Activated CD4-positive, alpha-beta T cell treated with anti-CD3 and anti-CD28 coated beads for 48 hours (primary cell): ENCODE results near the gene ZXDC.

Experiments
- DNase-seq: peaks from one replicate; pipeline ENCODE4 v3.0.0-alpha.2; 2020

The ZXDC gene

GRCh38 chr3:126469479-126469878, 6.2 kb downstream of the ZXDC start:
- DNase-seq: no peak

DNA sequence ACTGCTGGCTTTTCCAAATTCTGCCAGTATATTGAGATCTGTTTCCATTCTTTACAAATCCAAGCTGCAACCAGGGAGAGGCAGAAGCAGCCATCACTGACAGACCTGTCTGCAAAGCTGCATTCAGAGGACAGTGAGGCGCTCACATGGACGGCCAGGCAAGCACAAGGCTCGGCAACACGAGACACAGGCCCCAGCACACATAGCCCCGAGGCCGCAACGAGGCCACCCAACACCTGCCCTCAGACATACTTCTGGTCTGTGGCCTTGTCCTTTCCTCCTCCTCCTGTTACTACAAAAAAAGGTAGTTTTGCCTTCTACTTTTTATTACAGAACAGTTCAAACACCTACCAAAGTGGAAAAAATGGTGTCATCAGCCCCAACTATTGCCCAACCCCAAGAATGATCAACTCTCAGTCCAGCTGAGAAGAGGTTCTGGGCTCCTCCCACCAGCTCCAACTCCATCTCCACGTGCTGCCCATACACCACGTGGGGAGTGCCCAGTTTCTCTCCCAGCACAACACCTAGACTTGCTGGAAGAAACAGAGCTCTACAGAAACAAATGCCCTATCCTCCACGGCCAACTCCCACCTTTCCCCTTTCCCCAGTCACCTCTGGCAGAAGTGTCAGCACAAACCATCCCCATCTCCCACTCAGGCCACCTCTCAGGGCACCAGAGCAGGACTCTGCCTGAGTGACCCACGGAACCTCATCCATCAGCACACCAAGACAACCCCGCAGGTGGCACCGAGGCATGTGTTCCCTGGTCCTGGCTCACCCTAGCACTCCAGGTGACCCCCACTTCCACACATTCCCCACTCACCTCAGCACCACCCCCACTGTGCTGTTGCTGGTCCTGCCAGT, 7.4 kb downstream of the ZXDC start:
- DNase-seq: no peak

DNA sequence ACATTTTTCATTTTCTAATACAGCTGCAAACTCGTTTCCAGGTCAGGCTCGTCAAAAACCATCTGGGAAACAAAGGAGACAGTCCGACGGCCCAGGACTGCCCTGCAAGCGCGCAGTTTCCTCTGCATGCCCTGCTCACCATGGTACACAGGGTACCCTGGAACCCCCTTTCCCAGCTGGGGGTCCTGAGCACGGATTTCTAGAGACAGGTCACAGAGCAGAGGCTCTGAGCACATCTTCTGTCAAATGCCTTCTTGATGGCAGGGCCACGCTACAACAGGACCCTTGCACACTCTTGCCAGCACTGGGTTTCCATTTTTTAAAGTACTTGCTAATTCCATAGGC, 8.1 kb downstream of the ZXDC start:
- no peak for DNase-seq

DNA sequence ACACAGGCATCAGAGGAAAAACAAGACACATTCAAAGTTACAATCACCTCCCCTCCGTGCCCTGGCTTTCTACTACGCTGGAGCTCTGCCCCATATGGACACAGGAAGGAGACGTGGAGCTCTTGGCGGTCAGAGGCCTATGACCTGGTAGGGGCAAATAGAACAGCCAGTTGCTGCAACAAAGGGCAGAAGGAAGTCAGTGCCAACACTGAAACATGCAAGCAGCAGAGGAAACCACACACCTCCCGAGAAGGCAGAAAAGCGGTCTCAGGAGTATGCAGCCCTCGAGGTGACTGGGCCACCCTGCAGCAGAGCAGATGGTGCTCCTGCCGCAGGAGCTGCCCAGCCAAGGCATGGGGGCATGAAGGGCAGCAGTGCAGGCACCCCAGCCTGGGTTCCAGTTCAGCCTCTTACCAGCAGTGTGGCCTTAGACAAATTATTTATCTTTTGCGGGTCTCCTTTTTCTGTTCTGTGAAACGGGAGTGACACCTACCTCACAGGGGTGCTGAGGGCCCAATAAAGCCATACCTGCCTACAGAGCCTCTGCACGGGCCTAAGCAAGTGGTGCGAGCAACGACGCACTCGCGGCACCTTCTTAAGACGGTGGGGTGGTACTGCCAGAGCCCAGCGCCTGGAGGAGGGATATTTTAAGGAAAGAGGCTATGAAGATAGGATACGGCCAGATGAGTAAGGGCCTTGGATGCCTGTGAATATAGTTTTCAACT, 8.6 kb downstream of the ZXDC start:
- no peak for DNase-seq

GRCh38 chr3:126465928-126466544, 9.7 kb downstream of the ZXDC start:
- DNase-seq: no peak

GRCh38 chr3:126464997-126465396, 10.7 kb downstream of the ZXDC start:
- no peak for DNase-seq

- no peak for DNase-seq
Observed at GRCh38 chr3:126464494-126464893, 11.2 kb downstream of the ZXDC start.

- DNase-seq: no peak
Observed at GRCh38 chr3:126464093-126464492, 11.6 kb downstream of the ZXDC start.

DNA sequence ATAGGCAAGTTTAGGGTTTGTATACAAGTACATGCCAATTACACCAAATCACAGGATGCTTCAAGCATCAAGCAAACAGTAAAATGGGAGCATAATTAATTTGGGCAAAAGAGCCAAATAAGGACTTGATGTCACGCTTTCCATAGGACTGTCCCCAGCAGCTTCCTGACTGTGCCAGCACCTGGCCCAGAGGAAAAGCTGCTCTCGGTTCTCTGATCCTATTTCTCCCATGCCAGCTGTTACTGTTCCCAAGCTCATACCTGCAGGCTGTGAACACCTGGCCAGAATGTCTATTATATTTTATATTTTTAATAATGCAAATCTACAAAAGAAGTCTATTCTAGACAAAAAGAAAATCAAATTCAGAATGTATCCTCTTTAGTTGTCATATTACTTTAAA, 12.2 kb downstream of the ZXDC start:
- DNase-seq: no peak

DNA sequence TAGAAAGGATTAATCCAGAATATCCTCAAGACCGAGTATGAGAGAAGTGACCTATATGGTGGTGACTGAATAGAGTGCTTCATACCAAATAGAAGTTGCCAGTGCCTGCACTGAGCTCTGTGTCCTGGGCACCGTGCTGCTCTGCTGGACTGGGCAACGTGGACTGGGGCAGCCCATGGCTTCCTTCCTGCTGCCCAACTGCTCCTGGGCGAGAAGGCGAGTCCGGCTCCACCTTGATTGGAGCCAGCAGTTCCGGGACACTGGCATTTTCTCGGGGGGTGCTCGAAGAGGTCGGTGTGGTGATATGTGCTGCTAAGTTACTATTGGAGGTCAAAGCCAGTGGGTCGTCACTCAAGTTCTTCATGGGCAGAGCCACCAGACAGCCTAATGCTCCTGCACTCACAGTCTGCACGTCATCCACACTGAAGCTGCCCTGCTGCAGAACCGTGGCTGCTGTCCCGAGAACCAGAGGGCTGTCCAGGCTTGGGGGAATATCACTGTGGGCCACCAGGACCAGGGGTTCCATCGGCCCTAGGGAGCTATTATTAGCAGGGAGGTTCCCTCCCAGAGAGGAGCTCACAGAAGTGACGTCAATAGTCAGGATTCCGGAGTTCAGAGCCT, 14.1 kb downstream of the ZXDC start:
- DNase-seq: no peak

- DNase-seq: no peak
Observed at GRCh38 chr3:126460381-126460780, 15.3 kb downstream of the ZXDC start.

GRCh38 chr3:126459763-126460127, 15.9 kb downstream of the ZXDC start:
- no peak for DNase-seq

DNA sequence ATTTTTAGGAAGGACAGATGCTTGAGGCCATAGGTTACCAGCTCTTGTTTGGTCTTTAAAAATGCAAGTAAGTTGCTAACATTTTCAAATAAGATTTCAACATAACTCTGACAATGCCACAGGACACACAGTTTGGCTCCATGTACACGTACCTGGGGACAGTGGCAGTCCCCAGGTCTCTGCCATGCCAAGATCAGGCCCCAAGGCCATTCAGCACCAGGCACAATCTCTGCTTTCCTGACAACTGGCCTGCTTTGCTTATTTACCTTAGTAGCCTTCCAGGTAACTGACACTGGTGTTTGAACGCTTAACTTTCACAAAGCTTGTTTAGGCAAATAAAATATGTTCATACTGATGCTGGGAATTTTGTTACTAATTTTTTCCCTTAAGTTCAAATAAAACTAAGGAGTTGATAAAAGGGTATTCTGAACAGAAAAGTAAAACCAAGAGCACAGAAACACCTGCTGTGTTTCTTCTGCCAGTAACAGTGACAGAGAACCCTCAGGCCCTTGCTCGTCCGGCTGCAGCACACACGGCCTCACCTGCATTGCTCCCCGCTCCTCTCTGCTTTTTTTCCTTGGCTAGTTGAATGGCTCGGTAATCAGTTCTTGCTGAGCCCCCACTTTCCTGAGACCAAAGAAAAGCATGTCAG, 16.5 kb downstream of the ZXDC start:
- DNase-seq: no peak

DNA sequence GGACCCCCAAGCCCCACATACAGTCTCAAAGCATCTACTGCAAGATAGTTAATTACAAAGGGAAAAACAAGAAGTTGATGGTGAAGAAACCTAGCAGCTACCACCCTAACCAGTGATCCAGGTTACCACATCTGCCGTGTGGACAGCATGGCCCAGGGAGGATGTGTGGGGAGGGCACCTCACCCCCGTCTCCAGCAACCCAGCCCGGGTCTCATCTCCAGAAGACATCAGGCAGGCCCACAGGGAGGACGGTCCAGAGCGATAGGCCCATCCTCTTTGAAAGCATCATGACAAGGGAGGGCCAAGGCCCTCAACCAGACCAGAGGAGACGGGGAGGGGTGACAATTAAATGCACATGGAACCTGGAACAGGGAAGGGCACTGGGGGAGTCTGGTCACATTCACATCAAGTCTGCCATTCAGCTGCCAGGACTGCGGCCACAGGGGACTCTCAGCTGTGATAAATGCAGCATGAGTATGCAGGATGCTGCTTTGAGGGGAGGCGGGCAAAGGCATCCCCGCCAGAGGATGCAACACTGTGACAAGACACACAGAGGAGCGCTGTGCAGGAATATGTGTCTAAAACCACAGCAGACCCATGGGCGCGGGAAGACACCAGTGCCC, 18.8 kb downstream of the ZXDC start:
- DNase-seq: no peak

GRCh38 chr3:126456211-126456610, 19.5 kb downstream of the ZXDC start:
- no peak for DNase-seq

DNA sequence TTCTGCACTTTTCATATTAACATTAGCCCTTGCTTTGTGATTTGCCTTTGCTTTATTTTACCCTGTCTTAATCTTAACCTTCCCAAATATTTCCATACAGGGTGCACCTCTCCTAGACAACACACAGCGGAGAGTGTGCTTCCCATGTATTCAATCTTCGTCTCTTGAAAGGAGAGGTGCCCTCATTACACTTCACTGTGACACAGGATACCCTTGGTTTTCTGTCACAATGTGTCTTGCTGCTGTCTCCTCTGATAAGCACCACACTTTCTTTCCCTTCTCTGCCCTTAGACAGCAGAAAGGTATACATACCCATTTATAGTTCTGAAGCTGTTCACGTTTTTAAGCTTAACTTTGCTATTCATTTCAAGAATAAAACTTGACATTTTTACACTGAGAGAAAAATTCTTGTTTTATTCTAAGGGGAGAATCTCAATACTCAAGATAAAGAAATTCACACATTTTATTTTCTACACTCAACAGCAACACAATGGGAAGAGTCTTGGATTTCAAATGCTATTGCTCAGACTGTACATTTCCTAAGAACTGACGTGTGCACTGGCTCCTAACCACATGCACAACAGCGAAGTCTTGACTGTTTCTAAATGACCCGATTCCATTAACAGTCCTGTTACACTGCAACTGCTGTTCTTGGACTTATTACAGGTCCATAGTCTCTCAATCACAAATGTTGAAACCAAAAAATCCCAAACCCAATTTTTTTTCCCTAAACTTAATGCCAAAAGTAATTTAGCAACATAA, 21.1 kb downstream of the ZXDC start:
- DNase-seq: no peak

DNA sequence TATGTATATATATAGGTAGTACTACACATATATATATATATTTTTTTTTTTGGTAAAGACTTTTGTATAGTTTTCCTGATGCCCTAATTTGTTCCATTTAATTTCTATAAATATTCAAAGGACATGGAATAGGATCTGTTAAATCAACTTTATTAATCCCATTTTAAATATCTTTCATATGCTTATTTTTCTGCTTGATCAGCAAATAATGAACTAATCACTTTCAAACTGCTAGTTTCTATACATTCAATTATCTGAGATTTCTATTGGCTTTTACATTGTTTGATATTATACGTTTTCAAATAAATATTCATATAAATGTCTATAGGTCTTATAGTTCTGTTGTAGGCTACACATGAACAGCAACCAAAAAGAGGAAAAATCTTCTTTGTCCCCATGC, 21.7 kb downstream of the ZXDC start:
- no peak for DNase-seq

DNA sequence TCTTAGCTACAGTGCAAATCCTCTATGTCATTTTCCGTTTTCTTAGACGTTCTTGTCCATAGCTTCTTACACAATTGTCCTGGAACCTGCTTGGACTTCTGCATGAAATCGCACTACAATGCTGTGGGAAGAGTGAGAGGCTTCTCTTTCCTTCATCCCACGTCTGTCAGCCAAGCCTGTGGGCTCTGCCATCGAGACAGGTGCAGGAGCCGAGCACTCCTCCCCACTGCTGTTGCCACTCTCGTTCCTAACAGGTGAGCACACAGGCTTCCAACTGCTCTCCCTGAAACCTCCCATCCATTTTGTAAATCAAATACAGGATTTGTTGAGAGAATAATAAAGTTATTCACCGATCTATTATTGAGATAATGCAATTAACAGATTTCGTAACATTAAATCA, 23.5 kb downstream of the ZXDC start:
- DNase-seq: no peak

- DNase-seq: no peak
Observed at GRCh38 chr3:126451511-126451910, 24.2 kb downstream of the ZXDC start.

DNA sequence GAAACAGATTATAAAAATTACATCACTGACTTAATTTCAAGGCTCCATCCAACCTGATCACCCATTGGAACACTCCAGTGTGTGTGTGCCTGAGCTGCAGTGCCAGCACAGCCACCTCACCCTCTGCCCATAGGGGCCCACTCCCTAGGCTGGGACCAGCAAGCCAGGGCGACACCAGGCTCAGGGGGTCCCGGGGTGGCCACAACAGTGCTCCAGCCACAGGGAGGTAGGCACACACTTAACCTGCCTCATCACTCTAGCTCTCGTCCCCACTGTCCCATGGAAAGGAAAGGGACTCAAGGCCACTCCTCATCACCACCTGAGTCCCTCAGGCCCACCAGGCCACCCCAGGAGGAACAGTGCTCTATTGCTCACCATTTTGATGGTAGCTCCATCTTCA, 24.9 kb downstream of the ZXDC start:
- no peak for DNase-seq

DNA sequence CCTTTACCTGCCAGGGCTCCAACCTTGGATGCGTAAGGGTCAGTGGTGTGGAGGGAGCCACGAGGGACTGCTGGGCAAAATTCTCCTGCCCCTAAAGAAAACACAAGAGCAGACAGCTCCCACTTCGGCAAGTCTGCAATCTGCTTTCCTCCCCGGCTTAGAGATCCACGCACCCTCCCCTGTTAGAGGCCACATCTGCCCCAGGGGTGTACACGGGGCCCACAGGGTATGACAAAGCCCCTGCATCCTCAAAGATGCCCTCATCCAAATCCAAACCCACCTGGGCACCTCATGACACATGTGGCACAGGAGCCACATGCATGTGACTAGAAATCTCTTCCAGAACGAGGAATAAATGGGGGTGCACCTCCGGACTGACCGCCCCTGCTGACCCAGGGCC, 25.5 kb downstream of the ZXDC start:
- no peak for DNase-seq

GRCh38 chr3:126449621-126450051, 26.1 kb downstream of the ZXDC start:
- no peak for DNase-seq
